Astrocyte (in vitro differentiated cells and primary cell): Measurements from ENCODE around the gene LRRC40.

ENCODE experiments used
- CTCF ChIP-seq: IDR thresholded peaks from 2 replicates; pipeline ENCODE4 v1.5.1; 2011; ENCODE audit warnings: low read depth, mild to moderate bottlenecking, inconsistent platforms, low read length, moderate library complexity; ENCODE audit not compliant: insufficient read depth
- EZH2 ChIP-seq: IDR thresholded peaks from 2 replicates; pipeline ENCODE4 v1.6.1; 2012; ENCODE audit warnings: mild to moderate bottlenecking, low read length, inconsistent platforms; ENCODE audit not compliant: insufficient read depth

GRCh38 chr1:70200065-70200464 is 5.3 kb downstream of the LRRC40 start:
- TF ChIP-seq CTCF = no peak
- no peak for TF ChIP-seq EZH2
